Activated CD8-positive, alpha-beta memory T cell treated with anti-CD3 and anti-CD28 coated beads for 4 hours (primary cell): ENCODE measurements around the gene ETV2.
"Not testable (repeated sequence)": the region's sequence is repeated elsewhere in the genome, so short reads cannot be mapped to it uniquely, and the experiment has no call there.

Experiments
- DNase-seq, 2 donors: peaks; one replicate each; pipeline ENCODE4 v3.0.0-alpha.2; 2020; ENCODE audit warnings: low read depth in 2 of 2

ETV2 gene, protein sequence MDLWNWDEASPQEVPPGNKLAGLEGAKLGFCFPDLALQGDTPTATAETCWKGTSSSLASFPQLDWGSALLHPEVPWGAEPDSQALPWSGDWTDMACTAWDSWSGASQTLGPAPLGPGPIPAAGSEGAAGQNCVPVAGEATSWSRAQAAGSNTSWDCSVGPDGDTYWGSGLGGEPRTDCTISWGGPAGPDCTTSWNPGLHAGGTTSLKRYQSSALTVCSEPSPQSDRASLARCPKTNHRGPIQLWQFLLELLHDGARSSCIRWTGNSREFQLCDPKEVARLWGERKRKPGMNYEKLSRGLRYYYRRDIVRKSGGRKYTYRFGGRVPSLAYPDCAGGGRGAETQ

GRCh38 chr19:35641515-35642151 is at the start of gene ETV2:
ETV2 (plus strand) TSS chr19:35641745; CDS start chr19:35642461, 716 bp downstream.
- peak; percentile 33 to 39 for DNase-seq

DNA sequence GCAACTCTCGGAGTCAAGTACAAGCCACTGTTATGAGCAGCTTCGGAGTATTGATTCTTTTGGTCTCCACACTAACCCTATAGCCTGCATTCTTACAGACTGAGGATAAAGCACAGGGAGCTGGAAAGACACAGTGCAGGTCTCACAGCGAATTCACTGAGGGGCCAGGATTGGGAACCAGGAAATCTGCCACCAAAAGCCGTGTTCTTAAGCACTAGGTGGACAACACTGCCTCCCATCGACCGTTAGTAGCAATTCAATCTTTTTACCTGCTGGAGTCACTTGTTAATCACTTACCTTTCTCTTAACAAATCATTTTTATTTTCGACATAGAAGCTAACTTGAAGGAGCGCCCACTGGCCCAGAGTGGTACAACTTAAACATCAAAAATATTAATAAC is 49.3 kb upstream of the ETV2 start:
- DNase-seq: no peak

DNA sequence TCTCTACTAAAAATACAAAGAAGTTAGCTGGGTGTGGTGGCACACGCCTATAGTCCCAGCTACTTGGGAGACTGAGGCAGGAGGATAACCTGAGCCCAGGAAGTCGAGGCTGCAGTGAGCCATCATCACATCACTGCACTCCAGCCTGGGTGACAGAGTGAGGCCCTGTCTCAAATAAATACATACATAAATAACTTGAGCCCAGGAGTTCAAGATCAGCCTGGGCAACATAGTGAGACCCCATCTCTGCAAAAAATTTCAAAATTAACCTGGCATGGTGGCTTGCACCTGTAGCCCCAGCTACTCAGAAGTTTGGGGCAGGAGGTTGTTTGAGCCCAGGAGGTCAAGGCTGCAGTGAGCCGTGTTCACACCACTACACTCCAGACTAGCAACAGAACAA is 46.5 kb upstream of the ETV2 start:
- DNase-seq: not testable (repeated sequence)

- no peak for DNase-seq
Observed at GRCh38 chr19:35595928-35596327, 45.6 kb upstream of the ETV2 start.

- DNase-seq: no peak
Observed at GRCh38 chr19:35596366-35596999, 45.1 kb upstream of the ETV2 start.

DNA sequence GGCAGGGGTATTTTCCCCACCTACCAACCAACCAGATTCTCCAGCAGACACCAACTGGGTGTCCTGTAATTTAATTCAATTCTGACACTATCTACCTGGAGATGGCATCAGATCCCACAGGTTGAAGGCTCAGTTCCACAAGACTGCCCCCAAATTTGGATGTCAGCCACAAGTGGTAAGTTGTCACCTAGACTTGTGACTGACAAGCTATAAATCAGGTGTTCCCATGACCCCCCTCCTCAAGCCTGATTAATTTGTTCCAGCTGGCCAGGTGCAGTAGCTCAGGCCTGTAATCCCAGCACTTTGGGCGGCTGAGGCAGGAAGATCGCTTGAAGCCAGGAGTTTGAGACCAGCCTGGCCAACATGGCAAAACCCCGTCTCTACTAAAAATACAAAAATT is 39.6 kb upstream of the ETV2 start:
- DNase-seq: no peak

- not testable (repeated sequence) for DNase-seq
Observed at GRCh38 chr19:35604436-35604835, 37.1 kb upstream of the ETV2 start.

DNA sequence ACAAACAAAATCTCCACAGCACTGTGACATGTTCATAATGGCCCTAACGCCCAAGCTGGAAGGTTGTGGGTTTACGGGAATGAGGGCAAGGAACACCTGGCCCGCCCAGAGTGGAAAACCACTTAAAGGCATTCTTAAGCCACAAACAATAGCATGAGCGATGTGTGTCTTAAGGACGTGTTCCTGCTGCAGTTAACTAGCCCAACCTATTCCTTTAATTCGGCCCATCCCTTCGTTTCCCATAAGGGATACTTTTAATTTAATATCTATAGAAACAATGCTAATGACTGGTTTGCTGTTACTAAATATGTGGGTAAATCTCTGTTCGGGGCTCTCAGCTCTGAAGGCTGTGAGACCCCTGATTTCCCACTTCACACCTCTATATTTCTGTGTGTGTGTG is 34.4 kb upstream of the ETV2 start:
- not testable (repeated sequence) for DNase-seq

DNA sequence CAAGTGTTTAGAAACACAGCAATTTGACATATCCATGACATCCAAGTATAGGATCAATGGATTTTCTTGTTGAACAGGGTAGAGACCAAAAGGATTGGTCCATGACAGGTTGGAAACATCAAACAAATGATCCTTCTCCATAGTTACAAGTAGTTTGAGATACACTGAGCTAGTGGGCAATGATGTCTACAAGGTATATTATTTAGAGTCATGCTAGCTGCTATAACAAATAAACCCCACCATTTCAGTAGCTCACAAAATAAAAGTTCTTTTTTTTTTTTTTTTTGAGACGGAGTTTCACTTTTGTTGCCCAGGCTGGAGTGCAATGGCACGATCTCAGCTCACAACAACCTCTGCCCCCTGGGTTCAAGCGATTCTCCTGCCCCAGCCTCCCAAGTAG is 33.9 kb upstream of the ETV2 start:
- DNase-seq: no peak

GRCh38 chr19:35608251-35608650 is 33.3 kb upstream of the ETV2 start:
- DNase-seq: no peak

DNA sequence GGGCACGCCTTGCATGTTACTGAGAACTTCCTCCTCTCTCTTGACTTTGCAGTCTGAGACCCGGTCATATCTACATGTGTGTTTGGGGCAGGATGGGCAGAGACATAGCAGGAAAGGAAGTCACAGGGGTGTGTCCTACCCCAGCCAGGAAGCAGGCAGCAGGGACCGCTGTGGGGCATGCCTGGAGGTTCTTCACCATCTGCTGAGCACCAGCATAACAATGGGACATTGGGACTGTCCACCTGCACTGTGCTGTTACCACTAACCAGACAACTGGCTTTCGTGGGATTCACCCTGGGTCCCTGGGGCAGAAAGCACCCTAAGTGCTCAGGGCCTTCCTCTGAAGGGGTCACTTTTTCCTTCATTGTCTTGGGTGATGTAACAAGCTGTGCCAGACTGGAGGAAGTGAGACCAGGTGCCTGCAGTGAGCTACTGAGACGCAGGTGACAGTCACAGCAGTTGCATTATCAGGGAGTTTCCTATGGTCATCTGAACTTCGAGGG is 31.6 kb upstream of the ETV2 start:
- DNase-seq: no peak

- no peak for DNase-seq
Observed at GRCh38 chr19:35612224-35612558, 29.4 kb upstream of the ETV2 start.

DNA sequence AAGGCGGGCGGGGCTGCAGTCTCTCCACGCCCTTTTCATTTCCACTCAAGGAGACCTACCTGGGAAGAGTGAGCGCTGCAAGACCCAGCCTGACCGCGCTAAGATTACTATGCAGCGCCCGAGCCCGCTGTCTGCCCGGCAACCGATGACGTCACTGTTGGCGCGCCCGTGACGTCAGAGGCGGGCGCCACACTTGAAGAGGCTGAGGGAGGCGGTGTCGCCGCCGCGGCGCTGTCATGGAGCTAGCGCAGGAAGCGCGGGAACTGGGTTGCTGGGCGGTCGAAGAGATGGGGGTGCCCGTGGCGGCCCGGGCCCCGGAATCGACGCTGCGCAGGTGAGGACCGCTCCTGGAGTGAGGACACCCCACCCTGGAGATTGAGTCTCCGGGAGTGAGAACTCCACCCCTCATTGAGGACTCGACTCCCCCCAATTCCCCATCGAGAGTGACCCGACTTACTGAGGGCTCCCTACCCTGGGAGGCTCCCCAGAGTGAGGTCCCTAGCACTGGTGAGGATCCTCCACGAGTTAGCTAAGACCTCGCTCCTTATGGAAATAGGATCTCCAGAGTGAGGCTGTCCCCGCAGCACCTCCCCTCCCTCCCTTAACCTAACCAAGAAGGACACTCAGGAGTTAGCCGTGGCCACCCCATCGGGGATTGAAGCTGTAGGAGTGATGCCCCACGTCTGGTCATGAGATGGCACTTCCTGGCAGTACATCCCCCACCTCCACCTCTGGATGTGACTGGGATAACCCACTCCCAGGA is 28.8 kb upstream of the ETV2 start, which contains the start of gene HAUS5:
TSS of gene HAUS5 (plus strand) at position 177 of the 763 bp plus-strand sequence. CDS start at position 237, 60 bp downstream.
- DNase-seq: peak; percentile 88 to 94

- no peak for DNase-seq
Observed at GRCh38 chr19:35613574-35613973, 28.0 kb upstream of the ETV2 start.

- DNase-seq: no peak
Observed at GRCh38 chr19:35615036-35615435, 26.5 kb upstream of the ETV2 start.

GRCh38 chr19:35618857-35619256 is 22.7 kb upstream of the ETV2 start:
- no peak for DNase-seq

DNA sequence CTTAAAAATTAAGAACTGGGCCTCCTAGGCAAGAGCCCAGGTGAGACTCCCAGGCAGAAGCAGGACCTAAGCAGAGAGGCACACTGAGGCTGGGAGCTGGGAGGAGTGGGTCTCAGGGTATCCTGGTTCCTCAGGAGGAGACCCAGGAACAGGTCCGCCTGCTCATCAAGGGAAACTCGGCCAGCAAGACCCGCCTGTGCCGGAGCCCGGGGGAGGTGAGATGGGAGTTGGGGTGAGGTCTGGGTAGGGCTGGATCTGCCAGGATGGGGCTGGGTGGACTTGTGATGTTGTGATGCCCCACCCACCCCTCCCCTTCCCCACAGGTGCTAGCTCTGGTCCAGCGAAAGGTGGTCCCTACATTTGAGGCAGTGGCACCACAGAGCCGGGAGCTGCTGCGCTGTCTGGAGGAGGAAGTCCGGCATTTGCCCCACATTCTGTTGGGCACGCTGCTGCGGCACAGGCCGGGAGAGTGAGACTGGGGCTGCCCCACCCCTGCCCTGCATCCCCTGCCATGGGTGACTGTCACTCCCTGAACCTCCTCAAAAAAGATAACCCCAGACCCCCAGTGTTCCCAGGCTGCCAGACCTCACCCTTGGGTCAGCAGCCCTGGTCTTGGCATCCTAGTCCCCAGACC is 22.1 kb upstream of the ETV2 start:
- no peak for DNase-seq

DNA sequence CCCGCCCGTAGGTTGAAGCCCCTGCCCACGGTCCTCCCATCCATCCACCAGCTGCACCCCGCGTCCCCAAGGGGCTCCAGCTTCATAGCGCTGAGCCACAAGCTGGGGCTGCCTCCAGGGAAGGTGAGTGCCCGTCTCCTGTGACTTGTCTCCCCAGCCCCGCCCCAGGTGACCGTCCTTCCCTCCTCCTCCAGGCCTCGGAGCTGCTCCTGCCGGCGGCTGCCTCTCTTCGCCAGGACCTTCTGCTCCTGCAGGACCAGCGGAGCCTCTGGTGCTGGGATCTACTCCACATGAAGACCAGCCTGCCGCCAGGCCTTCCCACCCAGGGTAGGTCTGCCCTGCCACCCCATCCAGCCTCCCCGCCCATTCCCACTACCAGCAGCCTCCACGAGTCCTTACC is 21.5 kb upstream of the ETV2 start:
- no peak for DNase-seq

DNA sequence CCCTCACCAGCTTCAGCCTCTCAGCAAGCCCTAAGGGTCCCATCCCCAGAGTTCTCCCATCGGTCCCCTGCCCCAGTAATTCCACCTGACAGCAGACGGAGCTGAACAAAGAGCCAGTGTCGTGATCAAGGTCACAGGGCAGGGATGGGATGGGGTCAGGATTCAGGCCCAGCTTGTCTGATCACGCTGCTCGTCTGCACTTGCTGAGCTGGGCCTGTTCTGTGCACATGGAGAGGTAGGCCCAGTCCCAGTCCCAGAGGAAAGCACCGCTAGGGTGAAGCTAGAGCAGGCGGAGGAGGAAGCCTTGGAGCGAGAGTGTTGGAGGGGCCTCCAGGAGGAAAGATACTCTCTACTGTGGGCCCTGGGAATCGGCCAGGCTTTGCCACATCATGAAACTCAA is 19.8 kb upstream of the ETV2 start:
- no peak for DNase-seq

GRCh38 chr19:35622750-35623149 is 18.8 kb upstream of the ETV2 start:
- no peak for DNase-seq

DNA sequence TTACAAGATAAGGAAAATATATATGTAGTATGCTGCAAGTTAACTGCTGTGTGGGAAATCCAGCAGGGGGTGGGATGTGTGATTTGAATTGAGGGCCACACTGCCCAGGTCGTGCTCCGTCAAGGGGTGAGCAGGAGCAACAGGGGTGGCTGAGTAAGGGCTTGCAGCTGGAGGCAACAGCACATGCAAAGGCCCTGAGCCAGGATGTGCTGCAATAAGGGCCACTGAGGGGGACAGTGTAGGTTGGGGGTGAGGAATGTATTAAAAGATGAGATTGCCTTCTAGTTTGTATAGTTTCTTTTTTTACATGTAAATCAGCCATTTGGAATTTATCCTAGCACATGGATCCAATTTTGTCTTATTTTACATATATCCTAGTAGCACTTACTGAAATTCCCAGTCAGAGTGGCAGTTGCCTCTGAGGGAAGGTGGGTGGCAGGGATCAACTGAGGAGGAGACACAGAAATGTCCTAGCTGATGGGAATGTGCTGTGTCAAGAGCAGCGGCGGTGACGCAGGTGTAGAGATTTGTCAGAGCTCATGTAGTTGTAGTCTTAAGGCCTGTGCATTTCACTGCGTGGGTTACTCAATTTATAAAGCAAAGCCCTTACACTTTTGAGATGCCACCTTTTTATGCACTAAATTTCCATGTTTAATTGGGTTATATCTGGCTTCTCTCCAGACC is 18.1 kb upstream of the ETV2 start:
- no peak for DNase-seq
